ENCODE measurements around the gene IKZF4. TPM values are rescaled to one million over a fixed set of nuclear protein-coding genes. Genes with fewer than 3 reads are reported as not detected.
A peak's percentile ranks its signal among the peaks of the same experiment; 100 is the strongest.
"Not testable (repeated sequence)": the region's sequence is repeated elsewhere in the genome, so short reads cannot be mapped to it uniquely, and the experiment has no call there.

The IKZF4 gene
- total RNA-seq, 1 donor from 2014 or later, result 31.9 TPM

DNA sequence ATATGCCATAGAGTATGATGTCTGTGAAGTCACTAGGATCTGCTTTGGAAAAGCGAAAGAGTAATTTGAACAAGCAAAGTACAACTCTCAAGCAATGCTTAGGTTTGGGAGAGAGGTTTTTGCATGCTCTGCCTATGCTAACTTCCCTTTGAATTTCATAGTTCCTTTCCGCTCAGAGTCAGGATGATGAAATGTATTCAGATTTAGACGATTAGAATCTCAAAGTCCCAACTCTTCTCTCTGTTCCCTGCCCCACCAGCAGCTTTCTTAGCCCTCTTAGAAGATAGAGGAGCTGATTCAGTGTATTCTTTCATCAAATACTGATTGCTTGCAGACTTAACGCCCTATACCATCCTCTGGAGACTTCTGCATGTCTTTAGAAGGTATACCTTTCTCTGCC lies 35.5 kb upstream of the IKZF4 start:
- intact Hi-C loops (cut with micrococcal nuclease), result no loop called here
- Mint-ChIP-seq H3K4me3 (no peak overlapping the region), H3K27me3 (ENCODE audit: insufficient read depth) (no peaks in the 10 kb centered on the region), H3K9me3 (no peaks in the 10 kb centered on the region), H3K4me1 (ENCODE audit: low read depth) (no peaks in the 10 kb centered on the region), H3K36me3 (ENCODE audit: low read depth) (peaks cover 33% of the 10 kb centered on the region), H3K27ac (no peak overlapping the region)
- no peak for DNase-seq (ENCODE audit: low spot score)

DNA sequence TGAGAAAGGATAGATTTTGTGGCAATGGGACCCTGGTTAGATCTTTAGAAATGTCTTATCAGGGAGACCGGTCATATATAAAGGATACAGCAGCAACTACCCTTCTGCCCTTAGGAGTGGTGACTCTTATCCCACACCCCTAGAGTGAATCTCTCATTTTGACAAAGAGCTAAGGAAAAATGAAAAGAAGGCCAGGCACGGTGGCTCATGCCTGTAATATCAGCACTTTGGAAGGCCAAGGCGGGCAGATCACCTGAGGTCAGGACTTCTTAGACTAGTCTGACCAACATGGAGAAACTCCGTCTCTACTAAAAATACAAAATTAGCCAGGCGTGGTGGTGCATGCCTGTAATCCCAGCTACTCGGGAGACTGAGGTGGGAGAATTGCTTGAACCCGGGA lies 34.9 kb upstream of the IKZF4 start:
- H3K27me3 Mint-ChIP-seq (ENCODE audit: insufficient read depth); intact Hi-C loops (cut with micrococcal nuclease); DNase-seq (ENCODE audit: low spot score); H3K4me3 Mint-ChIP-seq; H3K27ac Mint-ChIP-seq; H3K9me3 Mint-ChIP-seq; H3K4me1 Mint-ChIP-seq (ENCODE audit: low read depth): not testable (repeated sequence)
- H3K36me3 Mint-ChIP-seq (ENCODE audit: low read depth), result peaks cover 34% of the 10 kb centered on the region

DNA sequence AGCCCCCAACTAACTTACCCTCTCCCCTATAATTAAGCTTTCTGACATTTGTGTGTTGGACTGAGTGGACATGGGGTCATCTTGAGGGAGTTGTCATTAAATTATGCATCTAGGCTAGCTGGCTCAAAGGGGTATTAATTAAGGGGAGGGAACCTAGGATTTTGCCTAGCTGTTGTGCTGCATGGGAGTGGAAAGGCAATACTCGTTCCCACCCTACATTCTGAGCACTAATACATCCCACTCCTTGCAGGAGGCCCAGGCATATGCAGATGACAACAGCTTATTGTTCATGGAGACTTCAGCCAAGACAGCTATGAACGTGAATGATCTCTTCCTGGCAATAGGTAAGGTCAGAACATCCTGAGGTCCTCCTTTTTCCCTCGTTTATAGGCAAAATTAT lies 29.7 kb upstream of the IKZF4 start:
- Mint-ChIP-seq H3K27ac (no peak overlapping the region), H3K9me3 (no peaks in the 10 kb centered on the region), H3K4me3 (no peak overlapping the region), H3K27me3 (ENCODE audit: insufficient read depth) (no peaks in the 10 kb centered on the region), H3K4me1 (ENCODE audit: low read depth) (peaks cover 3% of the 10 kb centered on the region), H3K36me3 (ENCODE audit: low read depth) (peaks cover 44% of the 10 kb centered on the region)
- DNase-seq (ENCODE audit: low spot score), result no peak
- intact Hi-C loops (cut with micrococcal nuclease), result no loop called here

DNA sequence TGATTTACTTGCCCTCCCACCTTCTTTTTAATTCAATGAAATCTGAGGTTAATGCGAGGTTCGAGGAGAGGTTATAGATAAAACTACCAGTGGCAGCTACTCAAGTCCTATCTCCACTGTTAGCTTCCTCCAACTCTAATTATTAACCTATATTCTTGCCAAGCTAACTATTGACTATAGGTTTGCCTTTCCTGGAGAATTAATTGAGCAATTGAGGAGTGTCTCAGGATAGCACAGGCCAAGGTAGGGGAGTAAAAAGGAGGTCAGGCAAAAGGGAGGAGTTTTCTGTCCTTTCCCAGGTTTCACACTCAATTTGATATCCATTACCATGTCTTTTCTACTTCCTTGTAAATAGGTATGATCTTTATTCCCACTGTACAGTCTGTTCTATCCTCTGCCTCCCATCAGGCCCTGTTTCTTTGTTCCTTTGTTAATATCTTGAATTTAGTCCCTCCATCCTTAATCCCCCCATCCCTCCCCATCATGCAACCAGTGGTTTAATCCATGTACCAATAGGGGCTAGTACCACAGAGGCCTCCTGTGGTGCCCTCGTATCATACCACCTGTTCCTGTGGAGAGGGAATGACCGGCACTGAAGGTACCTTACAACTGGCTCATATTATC lies 27.5 kb upstream of the IKZF4 start:
- no peaks in the 10 kb centered on the region for H3K9me3 Mint-ChIP-seq
- no peak overlapping the region for H3K4me3 Mint-ChIP-seq
- no peak for DNase-seq (ENCODE audit: low spot score)
- H3K27me3 Mint-ChIP-seq (ENCODE audit: insufficient read depth), result no peaks in the 10 kb centered on the region
- peaks cover 40% of the 10 kb centered on the region for H3K36me3 Mint-ChIP-seq (ENCODE audit: low read depth)
- H3K27ac Mint-ChIP-seq, result no peak overlapping the region
- intact Hi-C loops (cut with micrococcal nuclease), result no loop called here
- H3K4me1 Mint-ChIP-seq (ENCODE audit: low read depth), result peaks cover 22% of the 10 kb centered on the region

DNA sequence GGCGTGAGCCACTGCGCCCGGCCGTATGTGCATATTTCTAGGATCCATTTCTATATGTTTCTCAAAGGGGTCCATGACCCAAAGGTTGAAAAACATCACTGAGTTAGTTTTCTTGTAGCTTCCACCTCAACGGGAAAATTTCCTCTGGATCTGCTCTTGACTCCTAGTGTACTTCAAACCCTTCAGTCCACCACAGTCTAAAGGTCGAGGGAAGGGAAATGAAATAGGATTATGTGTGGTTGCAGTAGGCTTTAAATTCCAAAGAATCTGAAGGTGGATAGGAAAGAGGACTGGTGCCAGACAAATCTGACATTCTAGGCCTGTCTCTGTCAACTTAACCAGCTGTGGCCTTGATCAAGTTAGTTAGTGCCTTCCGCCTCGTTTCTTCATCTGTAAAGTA lies 25.5 kb upstream of the IKZF4 start:
- Mint-ChIP-seq H3K36me3 (ENCODE audit: low read depth) (peaks cover 27% of the 10 kb centered on the region), H3K4me1 (ENCODE audit: low read depth) (peaks cover 30% of the 10 kb centered on the region), H3K27me3 (ENCODE audit: insufficient read depth) (no peaks in the 10 kb centered on the region), H3K9me3 (no peaks in the 10 kb centered on the region), H3K27ac (peak overlapping the region; percentile 12), H3K4me3 (no peak overlapping the region)
- no peak for DNase-seq (ENCODE audit: low spot score)
- intact Hi-C loops (cut with micrococcal nuclease), result no loop called here

DNA sequence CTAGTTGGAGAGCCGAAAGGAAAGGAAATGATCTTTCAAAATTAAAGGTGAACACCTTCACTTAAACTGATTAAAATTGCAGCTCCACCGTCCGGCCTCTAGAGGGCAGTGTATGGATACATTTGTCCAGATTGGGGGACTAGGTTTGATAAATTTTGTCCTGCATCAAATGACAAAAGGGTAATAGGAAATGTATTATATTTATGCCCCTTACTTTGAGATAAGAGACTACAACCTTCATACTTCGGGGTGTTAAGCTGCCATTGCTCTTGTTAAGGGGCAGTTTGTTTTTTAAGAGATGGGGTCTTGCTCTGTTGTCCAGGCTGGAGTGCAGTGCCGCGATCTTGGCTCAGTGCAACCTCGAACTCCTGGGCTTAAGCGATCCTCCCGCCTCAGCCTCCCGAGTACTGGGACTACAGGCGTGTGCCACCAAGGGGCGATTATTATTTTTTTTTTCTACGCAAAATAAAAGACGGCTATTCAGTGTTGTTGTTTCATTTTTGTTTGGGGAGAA lies 24.6 kb upstream of the IKZF4 start:
- Mint-ChIP-seq H3K4me3 (peak overlapping the region; percentile 88), H3K9me3 (no peaks in the 10 kb centered on the region), H3K27ac (no peak overlapping the region), H3K36me3 (ENCODE audit: low read depth) (peaks cover 18% of the 10 kb centered on the region), H3K27me3 (ENCODE audit: insufficient read depth) (no peaks in the 10 kb centered on the region), H3K4me1 (ENCODE audit: low read depth) (peaks cover 30% of the 10 kb centered on the region)
- DNase-seq (ENCODE audit: low spot score), result peak; percentile 51
- intact Hi-C loops (cut with micrococcal nuclease), result loop anchor here (1.0 kb wide), 8 partner anchors 11 to 122 kb away; partner anchors contain the start of genes IKZF4, PA2G4, RPS26 and ZC3H10

DNA sequence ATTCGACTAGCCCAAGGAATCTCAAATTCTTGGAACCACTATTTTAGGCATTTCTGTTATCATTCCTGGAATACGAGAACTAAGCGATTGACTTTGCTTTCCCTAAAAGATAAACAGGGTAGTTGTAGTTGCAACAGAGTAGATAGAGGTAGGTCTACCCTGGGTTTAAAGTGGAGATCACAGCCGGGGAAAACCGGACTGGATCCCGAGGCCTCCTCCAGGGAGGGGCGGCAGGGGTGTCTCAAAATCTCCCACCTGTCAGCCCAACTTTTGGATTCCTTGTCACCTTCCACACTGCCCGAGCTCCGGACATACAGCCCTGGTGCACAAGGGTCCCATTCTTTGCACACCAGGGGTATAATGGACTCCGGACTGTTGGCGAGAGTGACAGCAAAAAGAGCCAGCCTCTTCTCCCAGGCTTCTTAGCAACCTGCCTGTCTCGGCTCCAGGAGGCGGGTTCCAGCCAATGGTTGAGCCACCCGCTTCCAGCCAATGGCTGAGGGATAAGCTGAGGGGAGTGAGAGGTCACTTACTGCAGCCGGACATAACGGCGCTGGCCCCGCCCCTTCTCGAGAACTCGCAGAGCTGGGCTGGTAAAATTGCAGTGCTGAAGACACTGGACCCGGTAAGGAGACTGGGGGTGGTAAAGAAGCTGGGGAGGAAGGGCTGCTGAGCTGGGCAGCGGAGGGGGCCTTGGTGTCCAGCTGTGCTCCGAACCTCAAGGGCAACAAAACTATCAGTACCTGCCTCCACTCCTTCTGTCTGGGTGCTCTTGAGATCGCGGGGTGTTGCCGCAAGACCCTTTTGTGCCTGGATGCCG lies 23.9 kb upstream of the IKZF4 start, which contains the start of gene SUOX:
Gene SUOX, plus strand, starts transcription at position 562 of the 820 bp plus-strand sequence. CDS start 4,946 bp downstream, outside the sequence.
- Mint-ChIP-seq H3K4me3 (peak within 1 kb of the TSS; percentile 88), H3K27me3 (ENCODE audit: insufficient read depth) (no peaks in the 10 kb centered on the region), H3K27ac (peak within 1 kb of the TSS; percentile 64), H3K4me1 (ENCODE audit: low read depth) (peaks cover 30% of the 10 kb centered on the region), H3K36me3 (ENCODE audit: low read depth) (peaks cover 12% of the 10 kb centered on the region), H3K9me3 (no peaks in the 10 kb centered on the region)
- peak; percentile 50 for DNase-seq (ENCODE audit: low spot score)
- intact Hi-C loops (cut with micrococcal nuclease), result loop anchor here (1.0 kb wide), 8 partner anchors 10 to 121 kb away; partner anchors contain the start of genes IKZF4, PA2G4, RPS26 and ZC3H10

DNA sequence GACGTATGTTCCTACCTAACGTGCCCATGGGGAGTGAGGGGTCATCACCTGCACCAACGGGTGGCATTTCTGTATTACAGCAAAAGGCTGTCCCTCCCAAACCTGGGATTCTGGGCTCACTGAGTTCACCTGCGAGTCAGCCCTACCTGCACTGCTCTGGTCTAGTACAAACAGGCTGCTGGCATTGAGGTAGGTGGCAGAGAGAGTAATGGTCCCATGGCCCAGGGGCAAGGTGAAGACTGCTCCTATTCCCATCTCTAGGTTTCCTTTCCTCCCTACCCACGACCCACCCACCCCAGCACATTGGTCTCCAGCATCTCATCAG lies 23.3 kb upstream of the IKZF4 start:
- H3K27me3 Mint-ChIP-seq (ENCODE audit: insufficient read depth), result no peaks in the 10 kb centered on the region
- H3K4me1 Mint-ChIP-seq (ENCODE audit: low read depth), result peaks cover 30% of the 10 kb centered on the region
- no peak for DNase-seq (ENCODE audit: low spot score)
- H3K36me3 Mint-ChIP-seq (ENCODE audit: low read depth), result peaks cover 8% of the 10 kb centered on the region
- intact Hi-C loops (cut with micrococcal nuclease), result no loop called here
- H3K4me3 Mint-ChIP-seq, result peak overlapping the region; percentile 88
- no peaks in the 10 kb centered on the region for H3K9me3 Mint-ChIP-seq
- H3K27ac Mint-ChIP-seq, result peak overlapping the region; percentile 58

DNA sequence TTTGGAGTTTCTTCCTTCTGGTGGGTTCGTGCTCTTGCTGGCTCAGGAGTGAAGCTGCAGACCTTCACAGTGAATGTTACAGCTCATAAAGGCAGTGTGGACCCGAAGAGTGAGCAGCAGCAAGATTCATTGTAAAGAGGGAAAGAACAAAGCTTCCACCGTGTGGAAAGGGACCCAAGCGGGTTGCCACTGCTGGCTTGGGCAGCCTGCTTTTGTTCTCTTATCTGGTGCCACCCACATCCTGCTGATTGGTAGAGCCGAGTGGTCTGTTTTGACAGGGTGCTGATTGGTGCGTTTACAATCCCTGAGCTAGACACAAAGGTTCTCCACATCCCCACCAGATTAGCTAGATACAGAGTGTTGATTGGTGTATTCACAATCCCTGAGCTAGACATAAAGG lies 21.3 kb upstream of the IKZF4 start:
- H3K27ac Mint-ChIP-seq; H3K9me3 Mint-ChIP-seq; H3K4me3 Mint-ChIP-seq; H3K27me3 Mint-ChIP-seq (ENCODE audit: insufficient read depth); H3K36me3 Mint-ChIP-seq (ENCODE audit: low read depth); intact Hi-C loops (cut with micrococcal nuclease); DNase-seq (ENCODE audit: low spot score): not testable (repeated sequence)
- H3K4me1 Mint-ChIP-seq (ENCODE audit: low read depth), result peaks cover 30% of the 10 kb centered on the region

DNA sequence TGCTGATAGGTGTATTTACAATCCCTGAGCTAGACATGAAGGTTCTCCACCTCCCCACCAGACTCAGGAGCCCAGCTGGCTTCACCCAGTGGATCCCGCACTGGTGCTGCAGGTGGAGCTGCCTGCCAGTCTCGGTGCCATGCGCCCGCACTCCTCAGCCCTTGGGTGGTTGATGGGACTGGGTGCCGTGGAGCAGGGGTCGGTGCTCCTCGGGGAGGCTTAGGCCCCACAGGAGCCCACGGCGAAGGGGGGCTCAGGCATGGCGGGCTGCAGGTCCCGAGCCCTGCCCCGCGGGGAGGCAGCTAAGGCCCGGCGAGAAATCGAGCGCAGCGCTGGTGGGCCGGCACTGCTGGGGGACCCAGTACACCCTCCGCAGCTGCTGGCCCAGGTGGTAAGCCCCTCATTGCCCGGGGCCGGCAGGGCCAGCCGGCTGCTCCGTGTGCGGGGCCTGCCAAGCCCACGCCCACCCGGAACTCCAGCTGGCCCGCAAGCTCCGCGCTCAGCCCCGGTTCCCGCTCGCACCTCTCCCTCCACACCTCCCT lies 20.8 kb upstream of the IKZF4 start:
- H3K9me3 Mint-ChIP-seq; DNase-seq (ENCODE audit: low spot score); H3K36me3 Mint-ChIP-seq (ENCODE audit: low read depth); H3K4me3 Mint-ChIP-seq; H3K27me3 Mint-ChIP-seq (ENCODE audit: insufficient read depth); H3K27ac Mint-ChIP-seq; intact Hi-C loops (cut with micrococcal nuclease): not testable (repeated sequence)
- peaks cover 30% of the 10 kb centered on the region for H3K4me1 Mint-ChIP-seq (ENCODE audit: low read depth)

DNA sequence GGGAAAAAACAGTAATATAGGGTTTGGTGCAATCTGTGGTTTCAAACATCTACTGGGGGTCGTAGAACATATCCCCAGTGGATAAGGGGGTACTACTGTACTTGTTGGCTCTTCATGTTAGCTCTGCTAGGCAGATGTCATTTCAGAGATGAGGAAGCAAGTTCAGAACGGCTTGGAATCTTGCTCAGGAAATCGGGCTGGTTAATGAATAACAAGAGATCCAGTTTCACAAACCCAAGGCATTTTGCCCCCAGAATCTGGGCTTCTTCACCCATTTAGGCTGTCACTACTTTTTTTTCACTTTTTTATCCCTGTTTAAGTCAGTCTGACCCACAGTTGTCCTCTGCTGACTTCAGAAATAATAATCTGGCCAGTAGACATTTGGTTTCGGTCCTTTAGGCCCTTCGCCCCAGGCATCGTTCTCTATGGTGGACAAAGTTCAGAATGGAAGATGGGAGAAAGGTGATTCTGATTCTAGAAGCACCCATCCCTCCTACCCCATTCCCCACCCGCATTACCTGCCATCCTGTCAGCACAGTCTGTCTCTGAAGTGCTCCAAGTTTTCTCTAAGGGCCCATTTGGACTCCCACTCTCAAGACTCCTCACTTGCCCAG lies 19.2 kb upstream of the IKZF4 start:
- intact Hi-C loops (cut with micrococcal nuclease), result no loop called here
- H3K27ac Mint-ChIP-seq, result no peak overlapping the region

DNA sequence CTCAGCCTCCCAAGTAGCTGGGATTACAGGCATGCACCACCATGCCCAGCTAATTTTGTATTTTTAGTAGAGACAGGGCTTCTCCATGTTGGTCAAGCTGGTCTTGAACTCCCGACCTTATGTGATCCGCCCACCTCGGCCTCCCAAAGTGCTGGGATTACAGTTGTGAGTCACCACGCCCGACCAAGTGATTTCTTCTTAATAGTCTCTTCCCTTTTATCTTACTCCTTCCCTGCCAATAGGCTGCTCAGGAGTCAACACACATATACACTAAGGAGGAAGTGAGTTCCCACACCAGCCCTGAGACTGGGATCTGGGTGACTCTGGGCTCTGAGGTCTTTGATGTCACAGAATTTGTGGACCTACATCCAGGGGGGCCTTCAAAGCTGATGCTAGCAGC lies 17.5 kb upstream of the IKZF4 start:
- H3K27me3 Mint-ChIP-seq (ENCODE audit: insufficient read depth); DNase-seq (ENCODE audit: low spot score); H3K4me3 Mint-ChIP-seq; H3K36me3 Mint-ChIP-seq (ENCODE audit: low read depth); H3K27ac Mint-ChIP-seq; H3K9me3 Mint-ChIP-seq; intact Hi-C loops (cut with micrococcal nuclease): not testable (repeated sequence)
- peaks cover 23% of the 10 kb centered on the region for H3K4me1 Mint-ChIP-seq (ENCODE audit: low read depth)

More for the DNA sequence above, 19.2 kb upstream of the IKZF4 start:
- Mint-ChIP-seq H3K27me3 (ENCODE audit: insufficient read depth) (no peaks in the 10 kb centered on the region), H3K4me3 (no peak overlapping the region), H3K4me1 (ENCODE audit: low read depth) (peaks cover 26% of the 10 kb centered on the region), H3K36me3 (ENCODE audit: low read depth) (no peaks in the 10 kb centered on the region), H3K9me3 (no peaks in the 10 kb centered on the region)
- DNase-seq (ENCODE audit: low spot score), result no peak

DNA sequence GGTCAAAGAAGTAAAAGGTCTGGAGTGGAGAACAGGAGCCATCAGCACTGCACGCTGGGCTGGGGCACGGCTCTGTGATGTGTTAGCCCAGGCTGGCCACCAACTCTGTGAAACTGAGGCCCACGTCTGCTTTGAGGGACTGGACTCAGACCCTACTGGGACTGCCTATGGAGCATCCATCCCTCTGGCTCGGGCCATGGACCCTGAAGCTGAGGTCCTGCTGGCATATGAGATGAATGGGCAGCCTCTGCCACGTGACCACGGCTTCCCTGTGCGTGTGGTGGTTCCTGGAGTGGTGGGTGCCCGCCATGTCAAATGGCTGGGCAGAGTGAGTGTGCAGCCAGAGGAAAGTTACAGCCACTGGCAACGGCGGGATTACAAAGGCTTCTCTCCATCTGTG lies 16.6 kb upstream of the IKZF4 start:
- Mint-ChIP-seq H3K4me1 (ENCODE audit: low read depth) (peaks cover 28% of the 10 kb centered on the region), H3K27me3 (ENCODE audit: insufficient read depth) (no peaks in the 10 kb centered on the region), H3K4me3 (no peak overlapping the region), H3K9me3 (no peaks in the 10 kb centered on the region), H3K27ac (no peak overlapping the region), H3K36me3 (ENCODE audit: low read depth) (no peaks in the 10 kb centered on the region)
- intact Hi-C loops (cut with micrococcal nuclease), result no loop called here
- no peak for DNase-seq (ENCODE audit: low spot score)
